GM12878 (cell line): ENCODE measurements around the gene PCDHGA1. TPM values are rescaled to one million over a fixed set of nuclear protein-coding genes. Genes with fewer than 3 reads are reported as not detected.

Experiments used
- ATAC-seq: fragments of 200-7000 bp; cut with Tn5 transposase; 3 replicates; pipeline ENCODE4 v1.9.1; 2020; ENCODE audit warnings: mild to moderate bottlenecking, moderate library complexity
- BruUV-seq: library from RNA; stranded (reverse); fragments of 400-500 nt; replicated peaks from 2 replicates; lab custom pipeline; 2021; lab: Mats Ljungman, UMichigan
- CTCF ChIA-PET: fragments of 300-600 bp; sonication (Branson Sonifier 250); formaldehyde crosslinking; extraction: SDS; loops from one replicate; lab custom pipeline; 2021; ENCODE audit warnings: inconsistent platforms; lab: Yijun Ruan, JAX
- POLR2A ChIA-PET: fragments of 350-600 bp; formaldehyde crosslinking; extraction: SDS; loops from one replicate; lab custom pipeline; 2021; ENCODE audit warnings: inconsistent platforms; lab: Charles Lee
- RAD21 ChIA-PET: fragments of 300-600 bp; sonication (Branson Sonifier 250); formaldehyde crosslinking; loops from one replicate; lab custom pipeline; 2023; ENCODE audit warnings: antibody characterized with exemption; ENCODE audit not compliant: unreplicated experiment; lab: Charles Lee
- SMC1A ChIA-PET: fragments of 300-600 bp; sonication (Branson Sonifier 250); formaldehyde crosslinking; loops from one replicate; lab custom pipeline; 2023; ENCODE audit not compliant: unreplicated experiment, uncharacterized antibody; lab: Charles Lee
- DNase-seq: peaks from one replicate; pipeline ENCODE4 v3.0.0-alpha.2; 2011; ENCODE audit warnings: low read depth, low spot score
- FAIRE-seq: peaks from 3 replicates; lab custom pipeline; 2011; peaks lifted over from hg19 to GRCh38; lab: Jason Lieb, UNC
- H2AFZ ChIP-seq: 2 replicates; pipeline ENCODE4 v1.6.0; 2011; ENCODE audit warnings: low read depth, low read length, control low read depth; ENCODE audit not compliant: control insufficient read depth
- H3K27ac ChIP-seq: 2 replicates; pipeline ENCODE4 v1.5.1; 2011; ENCODE audit warnings: control low read depth; ENCODE audit not compliant: control insufficient read depth, insufficient read depth
- H3K27me3 ChIP-seq, 2 experiments: replicated peaks in 1 of 2; 2 replicates each; pipeline versions ENCODE4 v1.6.0 to v1.6.1; 2011; ENCODE audit warnings: low read length in 1 of 2; ENCODE audit not compliant: control insufficient read depth in 2 of 2, insufficient read depth in 2 of 2
- H3K36me3 ChIP-seq, 2 experiments: 2 replicates each; pipeline ENCODE4 v1.5.1; 2011; ENCODE audit warnings: low read length in 1 of 2; ENCODE audit not compliant: control insufficient read depth in 2 of 2, insufficient read depth in 2 of 2
- H3K4me1 ChIP-seq: 2 replicates; pipeline ENCODE4 v1.6.1; 2011; ENCODE audit warnings: mild to moderate bottlenecking, low read length, moderate library complexity, mixed read lengths; ENCODE audit not compliant: control insufficient read depth, insufficient read depth
- H3K4me2 ChIP-seq: 2 replicates; pipeline ENCODE4 v1.6.0; 2011; ENCODE audit warnings: control low read depth; ENCODE audit not compliant: control insufficient read depth, insufficient read depth
- H3K4me3 ChIP-seq: fragments of 200-600 bp; sonication (generic); 2 replicates; pipeline ENCODE4 v1.5.1; 2016
- H3K79me2 ChIP-seq: 2 replicates; pipeline ENCODE4 v1.6.0; 2011; ENCODE audit warnings: low read length; ENCODE audit not compliant: control insufficient read depth, insufficient read depth
- H3K9ac ChIP-seq: 2 replicates; pipeline ENCODE4 v1.8.0; 2011; ENCODE audit warnings: low read length, control low read depth, mixed read lengths; ENCODE audit not compliant: control insufficient read depth, insufficient read depth
- H3K9me3 ChIP-seq: replicated peaks from 3 replicates; pipeline ENCODE4 v1.5.1; 2011; ENCODE audit warnings: mild to moderate bottlenecking, low read length; ENCODE audit not compliant: control insufficient read depth, insufficient read depth
- H4K20me1 ChIP-seq: 2 replicates; pipeline ENCODE4 v1.6.0; 2011; ENCODE audit not compliant: control insufficient read depth, insufficient read depth
- CHD4 ChIP-seq: fragments of 200-600 bp; sonication (generic); IDR thresholded peaks from 2 replicates; pipeline ENCODE4 v1.6.1; 2016; ENCODE audit warnings: mild to moderate bottlenecking
- RAD21 ChIP-seq: IDR thresholded peaks from 2 replicates; pipeline ENCODE4 v1.6.1; 2011; ENCODE audit warnings: mild to moderate bottlenecking, low read depth, low read length, moderate library complexity; ENCODE audit not compliant: insufficient read depth
- WGBS: methylation state at CpG from one replicate; pipeline ENCODE4 v1.1.6; 2016; ENCODE audit warnings: low lambda C conversion rate; ENCODE audit not compliant: insufficient replicate concordance, insufficient coverage; ENCODE audit errors: missing lambda C conversion rate; 5-methylcytosine and 5-hydroxymethylcytosine counted together
- in situ Hi-C: fragments of 300-500 bp; cut with MboI; formaldehyde crosslinking; loops from 9 replicates; pipeline ENCODE4 v1.14.3; 2018; ENCODE audit warnings: mixed read lengths
- intact Hi-C: fragments of 100-400 bp; cut with micrococcal nuclease; formaldehyde crosslinking; loops from one replicate; pipeline ENCODE4 v1.14.2; 2022; ENCODE audit not compliant: unreplicated experiment
- polyA plus RNA-seq, 11 experiments: library from polyadenylated mRNA; depleted of rRNA in 4 of 11; unstranded in 6 of 11; stranded (reverse) in 5 of 11; fragments of >200 nt; fragmentation: Nextera tagmentation in 4 of 11; fragmentation: Illumina TruSeq in 1 of 11; extraction: Ambion mirVana in 4 of 11; extraction: Trizol in 1 of 11; gene quantifications; 1 replicate in 1 of 11; 2 replicates in 10 of 11; pipeline versions ENCODE4 v1.2.1 to v1.2.3, GENCODE V29; 2011 to 2016; ENCODE audit warnings: inconsistent platforms in 2 of 11, missing spikeins in 2 of 11, low read depth in 1 of 11
- total RNA-seq, 4 experiments: library from RNA; depleted of rRNA in 3 of 4; stranded (reverse); fragments of >200 nt in 3 of 4; fragmentation: Illumina TruSeq in 1 of 4; extraction: Trizol in 1 of 4; gene quantifications; 2 replicates each; pipeline versions ENCODE4 v1.2.1 to v1.2.3, GENCODE V29; 2013 to 2021
- TF ChIP-seq, protein P1 (sequence below): fragments of 450-650 bp; formaldehyde crosslinking; IDR thresholded peaks from 2 replicates; pipeline ENCODE4 v1.5.0; 2022; ENCODE audit warnings: mild to moderate bottlenecking, missing genetic modification characterization

PCDHGA1 gene
- total and polyA plus RNA-seq, 10 of the 15 experiments (the other 5 are each of a cell fraction or from before 2014, with no cell fraction given), result 0.02 to 0.51 (median 0.19) TPM; not detected in 3

DNA sequence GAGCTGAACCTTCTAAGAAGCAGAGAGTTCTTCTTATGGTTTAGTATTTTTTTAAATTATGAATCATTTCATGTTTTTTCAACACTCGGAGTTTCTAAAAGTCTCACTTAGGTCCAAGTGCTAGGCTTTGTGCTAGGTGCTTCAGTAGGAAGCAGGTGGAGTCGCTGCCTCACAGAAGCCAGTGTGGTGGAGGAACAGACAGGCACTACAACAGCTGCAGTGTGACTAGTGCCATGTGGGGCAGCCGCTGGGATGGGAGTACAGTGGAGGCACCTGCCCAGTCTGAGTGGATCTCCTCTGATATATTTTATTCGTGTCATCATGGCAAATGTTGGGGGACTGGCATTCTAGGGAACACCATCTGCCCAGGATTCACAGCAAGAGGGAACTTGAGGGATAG is 173.9 kb downstream of the PCDHGA1 start:
- Histone ChIP-seq H2AFZ (no peak overlapping the region), H3K9ac (no peak overlapping the region), H3K9me3 (no peaks in the 10 kb centered on the region), H3K79me2 (no peaks in the 10 kb centered on the region; the same call in none of the 2 replicates), H3K4me1 (peaks cover 42% of the 10 kb centered on the region), H3K36me3 (peaks cover 0 to 4% of the 10 kb centered on the region in 2 experiments; a peak in 1 of 4 replicates), H4K20me1 (no peaks in the 10 kb centered on the region), H3K27me3 (no peaks in the 10 kb centered on the region), H3K27ac (no peak overlapping the region), H3K4me2 (no peak overlapping the region), H3K4me3 (no peak overlapping the region)
- RAD21 ChIA-PET, result no interaction called here
- CTCF ChIA-PET, result interaction anchor here (0.5 to 11.9 kb wide), 8 partner anchors 9 to 134 kb away, joined by 3 to 213 read pairs (median 6); partner anchors contain the start of genes PCDHGA10, PCDHGA11, PCDHGC3 and PCDHGC4
- ATAC-seq, result no peak
- SMC1A ChIA-PET, result interaction anchor here (0.9 to 1.4 kb wide), 2 partner anchors 10 to 20 kb away, joined by 4 to 6 read pairs; no protein-coding TSS in a partner anchor
- 60% methylated on average over 4 of the region's 4 CpGs for WGBS
- POLR2A ChIA-PET, result no interaction called here
- in situ Hi-C loops, result no loop called here
- BruUV-seq, result no TSS peak
- TF ChIP-seq, protein P1, sequence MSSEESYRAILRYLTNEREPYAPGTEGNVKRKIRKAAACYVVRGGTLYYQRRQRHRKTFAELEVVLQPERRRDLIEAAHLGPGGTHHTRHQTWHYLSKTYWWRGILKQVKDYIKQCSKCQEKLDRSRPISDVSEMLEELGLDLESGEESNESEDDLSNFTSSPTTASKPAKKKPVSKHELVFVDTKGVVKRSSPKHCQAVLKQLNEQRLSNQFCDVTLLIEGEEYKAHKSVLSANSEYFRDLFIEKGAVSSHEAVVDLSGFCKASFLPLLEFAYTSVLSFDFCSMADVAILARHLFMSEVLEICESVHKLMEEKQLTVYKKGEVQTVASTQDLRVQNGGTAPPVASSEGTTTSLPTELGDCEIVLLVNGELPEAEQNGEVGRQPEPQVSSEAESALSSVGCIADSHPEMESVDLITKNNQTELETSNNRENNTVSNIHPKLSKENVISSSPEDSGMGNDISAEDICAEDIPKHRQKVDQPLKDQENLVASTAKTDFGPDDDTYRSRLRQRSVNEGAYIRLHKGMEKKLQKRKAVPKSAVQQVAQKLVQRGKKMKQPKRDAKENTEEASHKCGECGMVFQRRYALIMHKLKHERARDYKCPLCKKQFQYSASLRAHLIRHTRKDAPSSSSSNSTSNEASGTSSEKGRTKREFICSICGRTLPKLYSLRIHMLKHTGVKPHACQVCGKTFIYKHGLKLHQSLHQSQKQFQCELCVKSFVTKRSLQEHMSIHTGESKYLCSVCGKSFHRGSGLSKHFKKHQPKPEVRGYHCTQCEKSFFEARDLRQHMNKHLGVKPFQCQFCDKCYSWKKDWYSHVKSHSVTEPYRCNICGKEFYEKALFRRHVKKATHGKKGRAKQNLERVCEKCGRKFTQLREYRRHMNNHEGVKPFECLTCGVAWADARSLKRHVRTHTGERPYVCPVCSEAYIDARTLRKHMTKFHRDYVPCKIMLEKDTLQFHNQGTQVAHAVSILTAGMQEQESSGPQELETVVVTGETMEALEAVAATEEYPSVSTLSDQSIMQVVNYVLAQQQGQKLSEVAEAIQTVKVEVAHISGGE (CRISPR knock-in tag), result no peak
- TF ChIP-seq RAD21 (no peak), CHD4 (no peak)
- intact Hi-C loops, result no loop called here
- DNase-seq, result no peak
- FAIRE-seq, result no peak
